Measurements from ENCODE around the gene RFLNA. TPM values are rescaled to one million over a fixed set of nuclear protein-coding genes. Genes with fewer than 3 reads are reported as not detected.

The RFLNA gene
- total RNA-seq, 1 donor from 2014 or later, result not detected

- Mint-ChIP-seq H3K27me3 (ENCODE audit: low read depth) (no peaks in the 10 kb centered on the region), H3K9me3 (no peaks in the 10 kb centered on the region), H3K27ac (no peak overlapping the region), H3K4me3 (ENCODE audit: low read depth) (no peak overlapping the region), H3K36me3 (ENCODE audit: low read depth) (peaks cover 22% of the 10 kb centered on the region), H3K4me1 (ENCODE audit: low read depth) (no peaks in the 10 kb centered on the region)
- intact Hi-C loops (cut with micrococcal nuclease), result no loop called here
- DNase-seq (ENCODE audit: low spot score), result no peak
These were observed 61.3 kb downstream of the RFLNA start for GRCh38 chr12:124356221-124356620.

- Mint-ChIP-seq H3K4me1 (ENCODE audit: low read depth) (no peaks in the 10 kb centered on the region), H3K27me3 (ENCODE audit: low read depth) (no peaks in the 10 kb centered on the region), H3K9me3 (no peaks in the 10 kb centered on the region), H3K4me3 (ENCODE audit: low read depth) (no peak overlapping the region), H3K27ac (no peak overlapping the region), H3K36me3 (ENCODE audit: low read depth) (peaks cover 22% of the 10 kb centered on the region)
- no peak for DNase-seq (ENCODE audit: low spot score)
- intact Hi-C loops (cut with micrococcal nuclease), result no loop called here
These were observed 62.7 kb downstream of the RFLNA start for GRCh38 chr12:124357616-124358015.

- intact Hi-C loops (cut with micrococcal nuclease), result no loop called here
- no peak for DNase-seq (ENCODE audit: low spot score)
- Mint-ChIP-seq H3K9me3 (no peaks in the 10 kb centered on the region), H3K36me3 (ENCODE audit: low read depth) (peaks cover 22% of the 10 kb centered on the region), H3K27ac (no peak overlapping the region), H3K4me1 (ENCODE audit: low read depth) (no peaks in the 10 kb centered on the region), H3K4me3 (ENCODE audit: low read depth) (no peak overlapping the region), H3K27me3 (ENCODE audit: low read depth) (no peaks in the 10 kb centered on the region)
These were observed 63.7 kb downstream of the RFLNA start for GRCh38 chr12:124358572-124358971.

GRCh38 chr12:124359671-124360581 lies 65.0 kb downstream of the RFLNA start:
- intact Hi-C loops (cut with micrococcal nuclease), result no loop called here
- DNase-seq (ENCODE audit: low spot score), result no peak
- Mint-ChIP-seq H3K9me3 (no peaks in the 10 kb centered on the region), H3K4me3 (ENCODE audit: low read depth) (no peak overlapping the region), H3K36me3 (ENCODE audit: low read depth) (peaks cover 22% of the 10 kb centered on the region), H3K27ac (no peak overlapping the region), H3K4me1 (ENCODE audit: low read depth) (no peaks in the 10 kb centered on the region), H3K27me3 (ENCODE audit: low read depth) (no peaks in the 10 kb centered on the region)

GRCh38 chr12:124361074-124361970 lies 66.4 kb downstream of the RFLNA start:
- DNase-seq (ENCODE audit: low spot score), result no peak
- H3K36me3 Mint-ChIP-seq (ENCODE audit: low read depth), result peaks cover 21% of the 10 kb centered on the region
- no peak overlapping the region for H3K27ac Mint-ChIP-seq
- H3K4me1 Mint-ChIP-seq (ENCODE audit: low read depth), result no peaks in the 10 kb centered on the region
- intact Hi-C loops (cut with micrococcal nuclease), result no loop called here
- H3K9me3 Mint-ChIP-seq, result no peaks in the 10 kb centered on the region
- H3K27me3 Mint-ChIP-seq (ENCODE audit: low read depth), result no peaks in the 10 kb centered on the region
- H3K4me3 Mint-ChIP-seq (ENCODE audit: low read depth), result no peak overlapping the region

GRCh38 chr12:124361996-124362395 lies 67.1 kb downstream of the RFLNA start:
- H3K36me3 Mint-ChIP-seq (ENCODE audit: low read depth), result peaks cover 19% of the 10 kb centered on the region
- intact Hi-C loops (cut with micrococcal nuclease), result no loop called here
- no peak overlapping the region for H3K4me3 Mint-ChIP-seq (ENCODE audit: low read depth)

GRCh38 chr12:124363353-124363965 lies 68.6 kb downstream of the RFLNA start:
- no peak overlapping the region for H3K27ac Mint-ChIP-seq

More at GRCh38 chr12:124361996-124362395, 67.1 kb downstream of the RFLNA start:
- Mint-ChIP-seq H3K27ac (no peak overlapping the region), H3K27me3 (ENCODE audit: low read depth) (no peaks in the 10 kb centered on the region), H3K4me1 (ENCODE audit: low read depth) (no peaks in the 10 kb centered on the region), H3K9me3 (no peaks in the 10 kb centered on the region)
- no peak for DNase-seq (ENCODE audit: low spot score)

GRCh38 chr12:124364543-124364942 lies 69.7 kb downstream of the RFLNA start:
- Mint-ChIP-seq H3K27ac (no peak overlapping the region), H3K36me3 (ENCODE audit: low read depth) (no peaks in the 10 kb centered on the region), H3K9me3 (no peaks in the 10 kb centered on the region), H3K4me1 (ENCODE audit: low read depth) (no peaks in the 10 kb centered on the region), H3K4me3 (ENCODE audit: low read depth) (no peak overlapping the region), H3K27me3 (ENCODE audit: low read depth) (no peaks in the 10 kb centered on the region)
- no peak for DNase-seq (ENCODE audit: low spot score)
- intact Hi-C loops (cut with micrococcal nuclease), result no loop called here

More at GRCh38 chr12:124363353-124363965, 68.6 kb downstream of the RFLNA start:
- intact Hi-C loops (cut with micrococcal nuclease), result no loop called here
- Mint-ChIP-seq H3K36me3 (ENCODE audit: low read depth) (peaks cover 6% of the 10 kb centered on the region), H3K27me3 (ENCODE audit: low read depth) (no peaks in the 10 kb centered on the region), H3K4me1 (ENCODE audit: low read depth) (no peaks in the 10 kb centered on the region), H3K4me3 (ENCODE audit: low read depth) (no peak overlapping the region), H3K9me3 (no peaks in the 10 kb centered on the region)
- DNase-seq (ENCODE audit: low spot score), result no peak

Data from activated T-helper 2 cell treated with anti-CD3 and anti-CD28 coated beads, Interferon-gamma antibody, Interleukin-2, Interleukin-4, amounts not matched to agents 10 μg/mL and 5 μg/mL and 100 μg/mL, durations not matched to agents 14 hours and 24 hours and 36 hours (primary cell).